SU-DHL-6 (cell line): ENCODE results near the gene PIK3CD.
A peak's percentile ranks its signal among the peaks of the same experiment; 100 is the strongest.

Experiments
- H2AFZ ChIP-seq: fragments of 200-600 bp; sonication (generic); 2 replicates; pipeline ENCODE4 v1.6.1; 2014; ENCODE audit warnings: low read depth, mild to moderate bottlenecking, moderate library complexity, mixed read lengths, antibody characterized with exemption, low read length; ENCODE audit not compliant: severe bottlenecking
- H3F3A ChIP-seq: fragments of 200-600 bp; shearing (Covaris generic); 2 replicates; pipeline ENCODE4 v1.6.0; 2016; ENCODE audit warnings: antibody characterized with exemption, mild to moderate bottlenecking; ENCODE audit not compliant: insufficient read depth
- H3K27ac ChIP-seq: fragments of 200-600 bp; sonication (generic); 2 replicates; pipeline ENCODE4 v1.5.1; 2016; ENCODE audit warnings: low read depth, mild to moderate bottlenecking, low read length, moderate library complexity, mixed read lengths
- H3K27me3 ChIP-seq: fragments of 200-600 bp; sonication (generic), shearing (Covaris generic); 2 replicates; pipeline ENCODE4 v1.6.0; 2014; ENCODE audit warnings: mild to moderate bottlenecking, low read length
- H3K36me3 ChIP-seq: fragments of 200-600 bp; sonication (generic); 2 replicates; pipeline ENCODE4 v1.6.1; 2014; ENCODE audit warnings: mild to moderate bottlenecking, low read length, mixed read lengths
- H3K4me2 ChIP-seq: fragments of 300-600, 200-600 bp; shearing (Covaris generic), sonication (generic); 2 replicates; pipeline ENCODE4 v1.6.0; 2014; ENCODE audit warnings: low read length, low read depth, mild to moderate bottlenecking; ENCODE audit not compliant: poor library complexity, severe bottlenecking
- H3K4me3 ChIP-seq: fragments of 200-600 bp; sonication (generic); 2 replicates; pipeline ENCODE4 v1.5.1; 2014; ENCODE audit warnings: antibody characterized with exemption, low read length, mild to moderate bottlenecking, mixed read lengths; ENCODE audit not compliant: insufficient read depth, poor library complexity, severe bottlenecking
- H3K79me2 ChIP-seq: fragments of 200-600 bp; sonication (generic); 2 replicates; pipeline ENCODE4 v1.6.1; 2014; ENCODE audit warnings: mild to moderate bottlenecking, low read length, moderate library complexity; ENCODE audit not compliant: insufficient read depth
- H3K9ac ChIP-seq: fragments of 200-600 bp; sonication (generic); 2 replicates; pipeline ENCODE4 v1.7.0; 2014; ENCODE audit warnings: mild to moderate bottlenecking, low read length
- H3K9me2 ChIP-seq: fragments of 200-600 bp; sonication (generic); replicated peaks from 2 replicates; pipeline ENCODE4 v1.6.1; 2014; ENCODE audit warnings: low read length; ENCODE audit not compliant: insufficient read depth
- H3K9me3 ChIP-seq: fragments of 200-600 bp; sonication (generic); 2 replicates; pipeline ENCODE4 v1.6.1; 2014; ENCODE audit warnings: low read length, mixed read lengths; ENCODE audit not compliant: insufficient read depth
- H4K20me1 ChIP-seq: fragments of 200-600 bp; sonication (generic); 2 replicates; pipeline ENCODE4 v1.6.1; 2014; ENCODE audit warnings: low read depth, mild to moderate bottlenecking, antibody characterized with exemption, low read length, moderate library complexity, mixed read lengths
- EZH2phosphoT487 ChIP-seq: fragments of 200-600 bp; sonication (generic), shearing (Covaris generic); conservative IDR thresholded peaks from 2 replicates; pipeline ENCODE4 v1.6.1; 2018; ENCODE audit warnings: mild to moderate bottlenecking, antibody characterized with exemption, low read length, moderate library complexity, mixed read lengths
- TF ChIP-seq, protein P1 (sequence below): fragments of 200-600 bp; sonication (generic); IDR thresholded peaks from one replicate; pipeline ENCODE4 v1.5.1; 2017; ENCODE audit warnings: antibody characterized with exemption, mild to moderate bottlenecking, low read length, moderate library complexity; ENCODE audit not compliant: insufficient read depth, poor library complexity, severe bottlenecking

The PIK3CD gene

GRCh38 chr1:9688599-9688998, 37.1 kb downstream of the PIK3CD start:
- Histone ChIP-seq H3K9me2 (no peaks in the 10 kb centered on the region), H3K4me2 (peak overlapping the region; percentile 94), H3K27me3 (no peaks in the 10 kb centered on the region), H3K79me2 (peaks cover 12% of the 10 kb centered on the region), H2AFZ (peak overlapping the region; percentile 72), H3K36me3 (no peaks in the 10 kb centered on the region), H3K27ac (peak overlapping the region; percentile 88), H3K9ac (peak overlapping the region; percentile 69), H3K4me3 (peak overlapping the region; percentile 70), H3F3A (peaks cover 41% of the 10 kb centered on the region), H4K20me1 (no peaks in the 10 kb centered on the region), H3K9me3 (no peaks in the 10 kb centered on the region)
- TF ChIP-seq EZH2phosphoT487, result no peak
- TF ChIP-seq, protein P1, sequence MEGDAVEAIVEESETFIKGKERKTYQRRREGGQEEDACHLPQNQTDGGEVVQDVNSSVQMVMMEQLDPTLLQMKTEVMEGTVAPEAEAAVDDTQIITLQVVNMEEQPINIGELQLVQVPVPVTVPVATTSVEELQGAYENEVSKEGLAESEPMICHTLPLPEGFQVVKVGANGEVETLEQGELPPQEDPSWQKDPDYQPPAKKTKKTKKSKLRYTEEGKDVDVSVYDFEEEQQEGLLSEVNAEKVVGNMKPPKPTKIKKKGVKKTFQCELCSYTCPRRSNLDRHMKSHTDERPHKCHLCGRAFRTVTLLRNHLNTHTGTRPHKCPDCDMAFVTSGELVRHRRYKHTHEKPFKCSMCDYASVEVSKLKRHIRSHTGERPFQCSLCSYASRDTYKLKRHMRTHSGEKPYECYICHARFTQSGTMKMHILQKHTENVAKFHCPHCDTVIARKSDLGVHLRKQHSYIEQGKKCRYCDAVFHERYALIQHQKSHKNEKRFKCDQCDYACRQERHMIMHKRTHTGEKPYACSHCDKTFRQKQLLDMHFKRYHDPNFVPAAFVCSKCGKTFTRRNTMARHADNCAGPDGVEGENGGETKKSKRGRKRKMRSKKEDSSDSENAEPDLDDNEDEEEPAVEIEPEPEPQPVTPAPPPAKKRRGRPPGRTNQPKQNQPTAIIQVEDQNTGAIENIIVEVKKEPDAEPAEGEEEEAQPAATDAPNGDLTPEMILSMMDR, result no peak

- Histone ChIP-seq H3K79me2 (peaks cover 7% of the 10 kb centered on the region), H3K9me2 (no peaks in the 10 kb centered on the region), H3K27ac (peak overlapping the region; percentile 88), H3K9me3 (no peaks in the 10 kb centered on the region), H2AFZ (peak overlapping the region; percentile 72), H3K36me3 (no peaks in the 10 kb centered on the region), H4K20me1 (no peaks in the 10 kb centered on the region), H3K4me3 (peak overlapping the region; percentile 70), H3K9ac (peak overlapping the region; percentile 69), H3K4me2 (peak overlapping the region; percentile 94), H3K27me3 (no peaks in the 10 kb centered on the region), H3F3A (peaks cover 41% of the 10 kb centered on the region)
- no peak for TF ChIP-seq EZH2phosphoT487
- TF ChIP-seq, protein P1, result no peak
Measured at GRCh38 chr1:9689011-9689706, 37.6 kb downstream of the PIK3CD start.

DNA sequence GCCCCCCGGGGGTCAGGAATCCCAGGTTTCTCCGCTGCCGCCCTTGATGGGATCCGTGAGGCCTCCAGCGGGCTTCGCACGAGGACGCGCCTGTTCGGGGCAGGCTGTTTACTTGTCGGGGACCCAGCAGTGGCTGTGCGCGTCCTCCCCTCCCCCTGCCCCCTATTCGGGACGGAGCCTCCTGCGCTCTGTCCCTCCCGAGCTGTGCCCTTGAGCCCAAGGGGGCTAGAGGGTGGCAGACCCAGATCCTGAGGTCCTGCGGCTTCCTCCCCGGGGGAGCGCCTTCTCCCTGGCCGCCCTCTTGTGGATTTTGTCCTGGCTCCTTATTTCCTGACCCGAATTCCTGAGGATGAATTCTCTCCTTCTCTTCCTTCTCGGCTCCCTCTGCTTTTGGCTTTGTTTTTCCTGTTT, 38.4 kb downstream of the PIK3CD start:
- no peaks in the 10 kb centered on the region for H3K9me2 ChIP-seq
- H3K79me2 ChIP-seq, result peaks cover 7% of the 10 kb centered on the region
- no peak overlapping the region for H3K9ac ChIP-seq
- H2AFZ ChIP-seq, result no peak overlapping the region
- H3K27me3 ChIP-seq, result no peaks in the 10 kb centered on the region
- no peaks in the 10 kb centered on the region for H3K9me3 ChIP-seq
- TF ChIP-seq EZH2phosphoT487, result no peak
- TF ChIP-seq, protein P1, result no peak
- H4K20me1 ChIP-seq, result no peaks in the 10 kb centered on the region
- no peaks in the 10 kb centered on the region; the same call in 1 of the 2 replicates for H3K36me3 ChIP-seq
- no peak overlapping the region for H3K27ac ChIP-seq
- H3K4me3 ChIP-seq, result no peak overlapping the region
- no peak overlapping the region for H3K4me2 ChIP-seq
- peaks cover 39% of the 10 kb centered on the region for H3F3A ChIP-seq
